Panc1 (cell line): Measurements from ENCODE around the gene FECH. TPM values are rescaled to one million over a fixed set of nuclear protein-coding genes. Genes with fewer than 3 reads are reported as not detected.

ENCODE experiments used
- ATAC-seq: fragments of 200-7000 bp; cut with Tn5 transposase; 2 replicates; pipeline ENCODE4 v1.9.1; 2020; ENCODE audit warnings: mild to moderate bottlenecking, moderate library complexity
- BruUV-seq: library from RNA; stranded (reverse); fragments of 400-500 nt; replicated peaks from 2 replicates; lab custom pipeline; 2021; lab: Mats Ljungman, UMichigan
- CTCF ChIA-PET: fragments of 300-600 bp; sonication (Branson Sonifier 250); formaldehyde crosslinking; loops from one replicate; lab custom pipeline; 2022; ENCODE audit warnings: antibody characterized with exemption; lab: Charles Lee
- POLR2A ChIA-PET: fragments of 300-600 bp; sonication (Branson Sonifier 250); formaldehyde crosslinking; loops from one replicate; lab custom pipeline; 2022; ENCODE audit warnings: antibody characterized with exemption; lab: Charles Lee
- DNase-seq: peaks from one replicate; pipeline ENCODE4 v3.0.0-alpha.2; 2010; ENCODE audit warnings: low read depth, low spot score
- H3K27ac ChIP-seq: 2 replicates; pipeline ENCODE4 v1.5.1; 2011; ENCODE audit warnings: mild to moderate bottlenecking, low read length, inconsistent platforms
- H3K27me3 ChIP-seq: fragments of 200-500 bp; sonication (Bioruptor generic); 2 replicates; pipeline ENCODE4 v1.6.0; 2014; ENCODE audit warnings: low read length, inconsistent platforms; ENCODE audit not compliant: control insufficient read depth, insufficient read depth
- H3K36me3 ChIP-seq: fragments of 200-500 bp; sonication (Bioruptor generic); 2 replicates; pipeline ENCODE4 v1.5.1; 2014; ENCODE audit warnings: inconsistent platforms, mild to moderate bottlenecking, low read length, moderate library complexity; ENCODE audit not compliant: control insufficient read depth, insufficient read depth
- H3K4me1 ChIP-seq: 2 replicates; pipeline ENCODE4 v1.5.1; 2011; ENCODE audit warnings: inconsistent platforms, mild to moderate bottlenecking, low read length, moderate library complexity; ENCODE audit not compliant: control insufficient read depth, insufficient read depth
- H3K4me3 ChIP-seq, 2 experiments: 2 replicates each; pipeline ENCODE4 v1.5.1; 2011 to 2012; ENCODE audit warnings: low read depth in 2 of 2, low read length in 2 of 2, mild to moderate bottlenecking in 2 of 2, inconsistent platforms in 1 of 2, moderate library complexity in 1 of 2
- H3K9me3 ChIP-seq: fragments of 200-500 bp; sonication (Bioruptor generic); 2 replicates; pipeline ENCODE4 v1.5.1; 2014; ENCODE audit warnings: low read depth, mild to moderate bottlenecking, inconsistent platforms, low read length, moderate library complexity; ENCODE audit not compliant: control insufficient read depth, insufficient read depth
- POLR2AphosphoS5 ChIP-seq: IDR thresholded peaks from 2 replicates; pipeline ENCODE4 v1.6.1; 2012; ENCODE audit warnings: mild to moderate bottlenecking, low read depth, low read length, moderate library complexity
- REST ChIP-seq, 2 experiments: IDR thresholded peaks; 2 replicates each; pipeline ENCODE4 v1.6.1; 2011 to 2012; ENCODE audit warnings: low read depth in 2 of 2, control low read depth in 1 of 2, low read length in 1 of 2, mild to moderate bottlenecking in 1 of 2, moderate library complexity in 1 of 2; ENCODE audit not compliant: insufficient read depth in 1 of 2
- SIN3A ChIP-seq: IDR thresholded peaks from 2 replicates; pipeline ENCODE4 v1.6.1; 2012; ENCODE audit warnings: low read depth, mild to moderate bottlenecking, low read length, moderate library complexity, borderline replicate concordance; ENCODE audit not compliant: insufficient read depth
- TCF7L2 ChIP-seq: IDR thresholded peaks from 2 replicates; pipeline ENCODE4 v1.6.1; 2011; ENCODE audit warnings: mild to moderate bottlenecking, low read depth, low read length, inconsistent platforms
- in situ Hi-C: cut with HindIII; loops from 2 replicates; pipeline ENCODE4 v1.10.0; 2016; ENCODE audit warnings: low sequenced_read_pairs, low pct_unique_long_range_greater_than_20kb
- intact Hi-C: fragments of 100-400 bp; cut with micrococcal nuclease; formaldehyde crosslinking; loops from one replicate; pipeline ENCODE4 v1.10.0; 2022; ENCODE audit not compliant: unreplicated experiment
- total RNA-seq: library from RNA; stranded (reverse); gene quantifications from one replicate; pipeline ENCODE4 v1.2.1, GENCODE V29; 2021; ENCODE audit not compliant: unreplicated experiment
- TF ChIP-seq, protein P1 (sequence below): fragments of 450-650 bp; IDR thresholded peaks from 2 replicates; pipeline ENCODE4 v1.5.1; 2017; ENCODE audit warnings: mild to moderate bottlenecking

FECH gene
- total RNA-seq, 1 experiment from 2014 or later: 25.2 TPM

- Histone ChIP-seq H3K27ac (peak overlapping the region; percentile 95), H3K4me3 (peak overlapping the region; percentile 80 to 87), H3K36me3 (peaks cover 8% of the 10 kb centered on the region), H3K27me3 (no peaks in the 10 kb centered on the region), H3K9me3 (no peaks in the 10 kb centered on the region), H3K4me1 (peaks cover 9% of the 10 kb centered on the region; the same call in 1 of the 2 replicates)
- TF ChIP-seq POLR2AphosphoS5: no peak
- TF ChIP-seq, protein P1, sequence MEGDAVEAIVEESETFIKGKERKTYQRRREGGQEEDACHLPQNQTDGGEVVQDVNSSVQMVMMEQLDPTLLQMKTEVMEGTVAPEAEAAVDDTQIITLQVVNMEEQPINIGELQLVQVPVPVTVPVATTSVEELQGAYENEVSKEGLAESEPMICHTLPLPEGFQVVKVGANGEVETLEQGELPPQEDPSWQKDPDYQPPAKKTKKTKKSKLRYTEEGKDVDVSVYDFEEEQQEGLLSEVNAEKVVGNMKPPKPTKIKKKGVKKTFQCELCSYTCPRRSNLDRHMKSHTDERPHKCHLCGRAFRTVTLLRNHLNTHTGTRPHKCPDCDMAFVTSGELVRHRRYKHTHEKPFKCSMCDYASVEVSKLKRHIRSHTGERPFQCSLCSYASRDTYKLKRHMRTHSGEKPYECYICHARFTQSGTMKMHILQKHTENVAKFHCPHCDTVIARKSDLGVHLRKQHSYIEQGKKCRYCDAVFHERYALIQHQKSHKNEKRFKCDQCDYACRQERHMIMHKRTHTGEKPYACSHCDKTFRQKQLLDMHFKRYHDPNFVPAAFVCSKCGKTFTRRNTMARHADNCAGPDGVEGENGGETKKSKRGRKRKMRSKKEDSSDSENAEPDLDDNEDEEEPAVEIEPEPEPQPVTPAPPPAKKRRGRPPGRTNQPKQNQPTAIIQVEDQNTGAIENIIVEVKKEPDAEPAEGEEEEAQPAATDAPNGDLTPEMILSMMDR: no peak
- no peak for TF ChIP-seq REST (IDR thresholded peaks at IDR 0.05; ENCODE audit: insufficient read depth in 1 of 2, low read depth in 2 of 2, low read length in 1 of 2)
- no peak for TF ChIP-seq SIN3A
- in situ Hi-C loops: no loop called here
- DNase-seq (no peak), ATAC-seq (peak; percentile 44)
- intact Hi-C loops: no loop called here
- CTCF ChIA-PET: no interaction called here
- POLR2A ChIA-PET: no interaction called here
- BruUV-seq: no TSS peak
These were observed 34.7 kb upstream of the FECH start for GRCh38 chr18:57621246-57621604.

DNA sequence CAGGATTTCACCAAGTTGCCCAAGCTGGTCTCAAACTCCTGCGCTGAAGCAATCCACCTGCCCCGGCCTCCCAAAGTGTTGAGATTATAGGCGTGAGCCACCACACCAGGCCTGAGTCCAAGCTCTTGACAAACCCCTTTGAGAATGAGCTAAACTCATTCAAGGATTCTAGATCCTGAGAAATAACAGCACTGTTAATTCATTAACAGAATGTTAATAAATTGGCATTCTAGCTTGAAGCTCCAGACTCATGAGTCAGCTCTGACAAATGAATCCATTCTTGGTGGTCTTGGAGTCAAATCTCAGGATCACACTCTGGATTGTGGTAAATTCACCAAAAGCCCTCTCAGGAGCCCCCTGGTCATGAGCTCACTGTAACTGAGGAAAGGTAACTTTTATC lies 33.4 kb upstream of the FECH start:
- intact Hi-C loops: no loop called here
- Histone ChIP-seq H3K4me1 (peaks cover 9% of the 10 kb centered on the region; the same call in 1 of the 2 replicates), H3K4me3 (peak overlapping the region in 1 of 2 experiments; percentile 80; a peak in 3 of 4 replicates), H3K36me3 (peaks cover 13% of the 10 kb centered on the region), H3K27ac (peak overlapping the region; percentile 95; the same call in 1 of the 2 replicates), H3K9me3 (no peaks in the 10 kb centered on the region), H3K27me3 (no peaks in the 10 kb centered on the region)
- TF ChIP-seq POLR2AphosphoS5 (no peak), TCF7L2 (no peak), SIN3A (no peak), REST (IDR thresholded peaks at IDR 0.05; ENCODE audit: insufficient read depth in 1 of 2, low read depth in 2 of 2, low read length in 1 of 2) (no peak)
- TF ChIP-seq, protein P1: no peak
- in situ Hi-C loops: no loop called here
- ATAC-seq: no peak
- ChIA-PET POLR2A (interaction anchor here (0.6 kb wide), 1 partner anchor 17 kb away, joined by 3 read pairs; no protein-coding TSS in a partner anchor), CTCF (no interaction called here)
- no TSS peak for BruUV-seq
- DNase-seq: no peak
